ENCODE results near the gene NIPA2.

NIPA2 gene

DNA sequence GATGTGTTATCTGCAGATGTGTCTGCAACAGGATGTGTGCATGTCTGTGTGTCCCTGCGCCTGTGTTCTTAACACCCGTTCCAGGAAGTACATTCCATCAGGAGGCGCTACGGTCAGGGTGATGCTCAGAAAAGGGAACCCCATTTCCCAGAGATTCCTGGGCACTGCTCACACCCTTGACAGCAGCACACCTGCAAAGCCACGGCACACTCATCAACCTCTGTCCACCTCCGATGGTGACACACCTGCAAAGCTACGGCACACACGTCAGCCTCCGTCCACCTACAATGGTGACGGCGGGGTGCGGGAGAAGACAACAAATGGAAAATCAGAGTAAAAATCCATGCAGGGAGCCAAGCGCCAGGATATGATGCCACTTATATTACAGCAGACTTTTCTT is 55.4 kb downstream of the NIPA2 start:
- Mint-ChIP-seq H3K4me1 (ENCODE audit: low read depth) (no peaks in the 10 kb centered on the region), H3K9me3 (ENCODE audit: low read depth) (no peaks in the 10 kb centered on the region), H3K27ac (no peak overlapping the region), H3K36me3 (no peaks in the 10 kb centered on the region), H3K4me3 (no peak overlapping the region), H3K27me3 (no peaks in the 10 kb centered on the region)

DNA sequence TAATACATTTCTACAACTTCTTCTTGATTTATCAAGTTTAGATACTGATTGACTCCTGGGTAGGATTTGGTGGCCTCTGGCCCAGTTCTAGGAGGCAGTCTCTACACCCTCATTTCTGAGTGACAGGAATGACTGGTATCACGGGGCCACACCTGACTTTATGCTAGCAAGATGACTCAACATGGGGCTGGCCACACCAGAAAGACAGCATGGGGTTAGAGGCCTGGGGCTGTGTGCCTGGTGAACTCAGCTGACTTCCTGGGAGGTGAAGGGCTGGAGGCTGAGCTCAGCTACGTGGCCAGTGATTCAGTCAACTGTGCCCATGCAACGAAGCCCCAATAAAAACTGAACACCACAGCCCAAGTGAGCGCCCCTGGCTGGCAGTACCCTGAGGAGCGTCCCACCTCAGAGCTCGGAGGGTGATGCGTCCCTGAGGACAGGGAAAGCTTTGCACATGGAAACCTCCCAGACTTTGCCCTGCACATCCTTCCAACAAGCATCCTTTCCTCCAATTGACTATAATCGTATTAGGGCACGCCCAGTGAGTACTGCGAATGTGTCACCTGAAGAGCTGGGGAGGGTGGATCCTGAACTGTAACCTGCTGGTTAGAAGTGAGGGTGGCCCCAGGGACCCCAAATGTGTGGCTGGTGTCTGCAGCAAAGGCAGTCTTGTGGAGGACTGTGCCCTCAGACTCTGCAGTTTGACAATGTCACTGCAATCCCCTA is 57.2 kb downstream of the NIPA2 start:
- Mint-ChIP-seq H3K27ac (no peak overlapping the region), H3K36me3 (no peaks in the 10 kb centered on the region)

DNA sequence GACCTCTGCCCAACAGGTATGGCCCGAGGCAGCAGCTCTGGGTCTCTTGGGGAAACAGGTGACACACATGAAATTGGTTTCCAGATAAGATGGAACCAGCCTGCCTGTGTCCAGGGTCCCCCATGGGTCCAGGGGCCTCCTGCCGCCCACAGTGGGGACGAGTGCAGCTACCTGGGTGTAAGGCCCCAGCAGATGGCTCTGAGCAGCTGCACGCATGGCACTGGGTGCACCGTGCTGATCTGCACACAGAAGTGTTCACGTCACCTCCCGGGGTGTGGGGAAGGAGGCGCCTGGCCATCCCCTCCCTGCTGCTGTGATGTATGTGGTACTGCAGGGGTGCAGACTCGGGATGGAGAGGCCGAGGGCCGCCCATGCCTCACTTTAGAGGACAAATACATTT is 63.6 kb downstream of the NIPA2 start:
- no peak overlapping the region for H3K27ac Mint-ChIP-seq
- no peaks in the 10 kb centered on the region for H3K36me3 Mint-ChIP-seq
- H3K9me3 Mint-ChIP-seq (ENCODE audit: low read depth): no peaks in the 10 kb centered on the region
- no peaks in the 10 kb centered on the region for H3K4me1 Mint-ChIP-seq (ENCODE audit: low read depth)
- H3K4me3 Mint-ChIP-seq: no peak overlapping the region
- H3K27me3 Mint-ChIP-seq: no peaks in the 10 kb centered on the region

More for the DNA sequence above, 57.2 kb downstream of the NIPA2 start:
- H3K4me1 Mint-ChIP-seq (ENCODE audit: low read depth): no peaks in the 10 kb centered on the region
- no peak overlapping the region for H3K4me3 Mint-ChIP-seq
- H3K27me3 Mint-ChIP-seq: no peaks in the 10 kb centered on the region
- H3K9me3 Mint-ChIP-seq (ENCODE audit: low read depth): no peaks in the 10 kb centered on the region

GRCh38 chr15:22902578-22902977 is 64.1 kb downstream of the NIPA2 start:
- H3K27me3 Mint-ChIP-seq: no peaks in the 10 kb centered on the region
- H3K36me3 Mint-ChIP-seq: no peaks in the 10 kb centered on the region
- no peaks in the 10 kb centered on the region for H3K9me3 Mint-ChIP-seq (ENCODE audit: low read depth)
- H3K4me3 Mint-ChIP-seq: no peak overlapping the region
- no peak overlapping the region for H3K27ac Mint-ChIP-seq
- no peaks in the 10 kb centered on the region for H3K4me1 Mint-ChIP-seq (ENCODE audit: low read depth)

GRCh38 chr15:22902981-22903380 is 64.5 kb downstream of the NIPA2 start:
- Mint-ChIP-seq H3K9me3 (ENCODE audit: low read depth) (no peaks in the 10 kb centered on the region), H3K4me3 (no peak overlapping the region), H3K27ac (no peak overlapping the region), H3K36me3 (peaks cover 3% of the 10 kb centered on the region), H3K27me3 (no peaks in the 10 kb centered on the region), H3K4me1 (ENCODE audit: low read depth) (no peaks in the 10 kb centered on the region)

DNA sequence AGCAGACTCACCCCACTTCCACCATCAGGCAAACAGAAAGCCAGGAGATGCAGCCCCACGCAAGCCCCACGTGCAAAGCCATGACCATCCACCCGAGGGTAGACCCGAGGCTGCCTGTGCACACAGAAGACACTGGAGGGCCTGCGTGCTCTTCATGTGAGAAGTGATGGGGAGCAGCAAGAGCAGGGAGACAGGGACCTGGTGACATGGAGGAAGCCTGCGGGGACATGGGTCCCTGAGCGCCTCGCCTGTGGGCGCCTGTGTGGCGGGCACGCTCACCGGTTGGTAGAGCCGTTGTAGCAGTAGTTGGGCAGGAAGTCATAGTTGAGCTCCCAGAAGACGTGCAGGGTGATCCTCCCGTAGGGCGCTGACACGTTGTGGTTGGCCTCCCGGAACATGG is 65.0 kb downstream of the NIPA2 start:
- no peaks in the 10 kb centered on the region for H3K9me3 Mint-ChIP-seq (ENCODE audit: low read depth)
- H3K27ac Mint-ChIP-seq: no peak overlapping the region
- peaks cover 5% of the 10 kb centered on the region for H3K36me3 Mint-ChIP-seq
- no peaks in the 10 kb centered on the region for H3K27me3 Mint-ChIP-seq
- H3K4me3 Mint-ChIP-seq: no peak overlapping the region
- H3K4me1 Mint-ChIP-seq (ENCODE audit: low read depth): no peaks in the 10 kb centered on the region

- H3K36me3 Mint-ChIP-seq: peaks cover 9% of the 10 kb centered on the region
- no peaks in the 10 kb centered on the region for H3K4me1 Mint-ChIP-seq (ENCODE audit: low read depth)
- H3K27ac Mint-ChIP-seq: no peak overlapping the region
These were observed 65.6 kb downstream of the NIPA2 start for GRCh38 chr15:22903961-22904534.

GRCh38 chr15:22904736-22905135 is 66.3 kb downstream of the NIPA2 start:
- no peak overlapping the region for H3K27ac Mint-ChIP-seq
- H3K4me3 Mint-ChIP-seq: no peak overlapping the region
- H3K36me3 Mint-ChIP-seq: peaks cover 9% of the 10 kb centered on the region
- H3K4me1 Mint-ChIP-seq (ENCODE audit: low read depth): no peaks in the 10 kb centered on the region
- no peaks in the 10 kb centered on the region for H3K27me3 Mint-ChIP-seq
- no peaks in the 10 kb centered on the region for H3K9me3 Mint-ChIP-seq (ENCODE audit: low read depth)

More at GRCh38 chr15:22903961-22904534, 65.6 kb downstream of the NIPA2 start:
- no peaks in the 10 kb centered on the region for H3K9me3 Mint-ChIP-seq (ENCODE audit: low read depth)
- no peak overlapping the region for H3K4me3 Mint-ChIP-seq
- H3K27me3 Mint-ChIP-seq: no peaks in the 10 kb centered on the region

- Mint-ChIP-seq H3K27ac (no peak overlapping the region), H3K4me3 (no peak overlapping the region), H3K36me3 (peaks cover 9% of the 10 kb centered on the region), H3K27me3 (no peaks in the 10 kb centered on the region), H3K4me1 (ENCODE audit: low read depth) (no peaks in the 10 kb centered on the region), H3K9me3 (ENCODE audit: low read depth) (no peaks in the 10 kb centered on the region)
These were observed 68.9 kb downstream of the NIPA2 start for GRCh38 chr15:22907161-22907950.

DNA sequence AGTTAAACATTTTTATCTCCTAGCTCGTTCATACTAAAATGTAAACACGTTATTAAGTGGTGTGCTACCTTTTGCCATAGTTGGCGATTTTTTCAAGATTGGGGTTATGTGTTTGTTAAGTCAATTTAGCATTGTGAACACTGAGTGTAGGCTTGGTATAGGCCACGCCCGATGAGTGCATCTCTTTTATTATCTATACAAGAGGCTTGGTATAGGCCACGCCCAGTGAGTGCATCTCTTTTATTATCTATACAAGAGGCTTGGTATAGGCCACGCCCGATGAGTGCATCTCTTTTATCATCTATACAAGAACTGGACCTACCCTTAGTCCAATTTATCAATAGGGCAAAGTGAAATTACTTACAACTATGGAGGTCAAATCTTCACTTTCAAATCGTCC is 70.4 kb downstream of the NIPA2 start:
- H3K4me1 Mint-ChIP-seq (ENCODE audit: low read depth): no peaks in the 10 kb centered on the region

GRCh38 chr15:22911306-22911705 is 72.8 kb downstream of the NIPA2 start:
- Mint-ChIP-seq H3K4me1 (ENCODE audit: low read depth) (no peaks in the 10 kb centered on the region), H3K36me3 (peaks cover 9% of the 10 kb centered on the region), H3K9me3 (ENCODE audit: low read depth) (no peaks in the 10 kb centered on the region), H3K27ac (no peak overlapping the region), H3K4me3 (no peak overlapping the region), H3K27me3 (no peaks in the 10 kb centered on the region)

More for the DNA sequence above, 70.4 kb downstream of the NIPA2 start:
- no peaks in the 10 kb centered on the region for H3K27me3 Mint-ChIP-seq
- peaks cover 9% of the 10 kb centered on the region for H3K36me3 Mint-ChIP-seq
- H3K4me3 Mint-ChIP-seq: no peak overlapping the region
- no peak overlapping the region for H3K27ac Mint-ChIP-seq
- H3K9me3 Mint-ChIP-seq (ENCODE audit: low read depth): no peaks in the 10 kb centered on the region

DNA sequence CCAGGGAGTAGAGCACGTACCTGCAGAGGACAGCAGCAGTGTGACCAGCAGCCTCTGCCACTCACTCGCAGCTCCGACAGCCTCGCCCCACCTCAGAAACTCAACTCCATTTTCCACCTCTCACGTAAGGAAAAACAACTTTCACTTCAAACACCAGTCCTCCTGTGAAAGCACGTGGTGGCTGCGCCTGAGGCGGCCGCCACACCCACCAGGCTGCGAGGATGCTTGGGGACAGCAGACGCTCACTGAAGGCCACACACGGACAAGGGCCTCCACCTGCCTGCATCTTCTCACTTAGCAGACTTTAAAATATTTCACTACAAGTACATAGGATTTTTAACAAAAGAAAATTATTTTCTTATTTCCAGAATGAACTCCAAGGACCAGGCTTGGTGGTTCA is 73.8 kb downstream of the NIPA2 start:
- Mint-ChIP-seq H3K36me3 (peaks cover 9% of the 10 kb centered on the region), H3K27me3 (no peaks in the 10 kb centered on the region), H3K4me1 (ENCODE audit: low read depth) (no peaks in the 10 kb centered on the region), H3K9me3 (ENCODE audit: low read depth) (no peaks in the 10 kb centered on the region), H3K27ac (no peak overlapping the region), H3K4me3 (no peak overlapping the region)

DNA sequence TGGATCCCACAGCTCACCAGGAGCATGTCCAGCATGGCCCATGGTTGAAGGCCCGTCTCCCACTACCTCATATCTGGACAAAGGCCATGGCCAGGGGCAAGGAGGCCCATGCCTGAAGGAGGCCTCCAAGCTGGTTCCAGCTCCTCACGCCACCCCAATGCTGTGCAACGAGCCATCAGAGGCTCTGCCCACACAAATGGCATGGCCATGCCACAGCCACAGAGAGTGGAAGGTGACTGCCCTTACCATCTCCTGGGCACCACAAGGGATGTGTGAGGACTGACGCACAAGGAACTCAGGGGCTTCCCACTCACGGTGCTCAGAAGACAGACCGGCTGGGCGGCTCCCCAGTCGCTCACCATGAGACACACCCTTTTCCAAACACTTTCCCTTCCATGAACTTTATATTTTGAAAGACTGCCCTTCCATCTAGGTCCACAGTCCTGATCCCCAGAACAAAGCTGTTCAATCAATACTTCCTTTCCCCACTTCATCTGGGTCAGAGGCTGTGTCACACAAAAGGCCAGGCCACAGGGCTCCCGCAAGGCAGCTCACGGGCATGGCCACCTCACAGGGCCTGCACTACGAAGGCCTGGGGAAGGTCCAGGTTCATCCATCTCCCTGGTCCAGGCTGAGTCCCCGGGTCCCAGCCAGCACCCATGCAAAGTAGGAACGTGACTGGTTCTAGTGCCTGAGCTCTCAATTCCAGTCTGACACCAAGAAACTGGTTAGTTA is 75.3 kb downstream of the NIPA2 start:
- Mint-ChIP-seq H3K4me1 (ENCODE audit: low read depth) (no peaks in the 10 kb centered on the region), H3K27me3 (no peaks in the 10 kb centered on the region), H3K4me3 (no peak overlapping the region)

GRCh38 chr15:22915866-22916515 is 77.5 kb downstream of the NIPA2 start:
- Mint-ChIP-seq H3K27ac (no peak overlapping the region), H3K4me1 (ENCODE audit: low read depth) (no peaks in the 10 kb centered on the region), H3K9me3 (ENCODE audit: low read depth) (no peaks in the 10 kb centered on the region), H3K27me3 (no peaks in the 10 kb centered on the region), H3K4me3 (no peak overlapping the region), H3K36me3 (no peaks in the 10 kb centered on the region)

More for the DNA sequence above, 75.3 kb downstream of the NIPA2 start:
- Mint-ChIP-seq H3K36me3 (peaks cover 2% of the 10 kb centered on the region), H3K9me3 (ENCODE audit: low read depth) (no peaks in the 10 kb centered on the region), H3K27ac (no peak overlapping the region)
